Measurements from ENCODE around the gene UTS2B.

The UTS2B gene

GRCh38 chr3:191372122-191372521, 41.8 kb upstream of the UTS2B start:
- TF ChIP-seq CTCF (IDR thresholded peaks at IDR 0.05): no peak
- Histone ChIP-seq H3K27ac (no peak overlapping the region), H3K4me3 (no peak overlapping the region)
- DNase-seq (ENCODE audit: low spot score): no peak

- Histone ChIP-seq H3K27ac (no peak overlapping the region), H3K4me3 (no peak overlapping the region)
- no peak for DNase-seq (ENCODE audit: low spot score)
- no peak for TF ChIP-seq CTCF (IDR thresholded peaks at IDR 0.05)
These were observed 39.3 kb upstream of the UTS2B start for GRCh38 chr3:191369616-191370010.

GRCh38 chr3:191368755-191369615, 38.7 kb upstream of the UTS2B start:
- DNase-seq (ENCODE audit: low spot score): no peak
- no peak overlapping the region for H3K27ac ChIP-seq
- TF ChIP-seq CTCF (IDR thresholded peaks at IDR 0.05): no peak

GRCh38 chr3:191366675-191367074, 36.3 kb upstream of the UTS2B start:
- TF ChIP-seq CTCF (IDR thresholded peaks at IDR 0.05): no peak

More at GRCh38 chr3:191368755-191369615, 38.7 kb upstream of the UTS2B start:
- no peak overlapping the region for H3K4me3 ChIP-seq

GRCh38 chr3:191363221-191363620, 32.9 kb upstream of the UTS2B start:
- Histone ChIP-seq H3K4me3 (no peak overlapping the region), H3K27ac (no peak overlapping the region)
- DNase-seq (ENCODE audit: low spot score): no peak
- no peak for TF ChIP-seq CTCF (IDR thresholded peaks at IDR 0.05)

More at GRCh38 chr3:191366675-191367074, 36.3 kb upstream of the UTS2B start:
- H3K4me3 ChIP-seq: no peak overlapping the region
- DNase-seq (ENCODE audit: low spot score): no peak
- no peak overlapping the region for H3K27ac ChIP-seq

GRCh38 chr3:191362524-191363090, 32.3 kb upstream of the UTS2B start:
- DNase-seq (ENCODE audit: low spot score): no peak
- no peak overlapping the region for H3K27ac ChIP-seq
- no peak overlapping the region for H3K4me3 ChIP-seq
- TF ChIP-seq CTCF (IDR thresholded peaks at IDR 0.05): no peak

GRCh38 chr3:191362037-191362436, 31.7 kb upstream of the UTS2B start:
- H3K4me3 ChIP-seq: no peak overlapping the region
- no peak overlapping the region for H3K27ac ChIP-seq
- no peak for DNase-seq (ENCODE audit: low spot score)
- no peak for TF ChIP-seq CTCF (IDR thresholded peaks at IDR 0.05)
